ENCODE results near the gene TSPAN1.

- TF ChIP-seq CTCF (IDR thresholded peaks at IDR 0.05 in 2 of 3, conservative IDR thresholded peaks at IDR 0.05 in 1 of 3; ENCODE audit: control insufficient read depth in 2 of 3, extremely low read depth in 1 of 3, insufficient read depth in 1 of 3, low read depth in 3 of 3, low read length in 3 of 3): no peak
- no peak for TF ChIP-seq POLR2A (IDR thresholded peaks at IDR 0.05; ENCODE audit: low read depth, low read length)
- TF ChIP-seq POLR2AphosphoS5 (IDR thresholded peaks at IDR 0.05; ENCODE audit: low read length): no peak
These were observed 38.2 kb upstream of the TSPAN1 start for GRCh38 chr1:46136711-46137110.
